Measurements from ENCODE around the gene TTC33. TPM values are rescaled to one million over a fixed set of nuclear protein-coding genes. Genes with fewer than 3 reads are reported as not detected.

Gene TTC33
- total RNA-seq, 4 donors from 2014 or later, result 5.0 to 12.6 (median 7.0) TPM

GRCh38 chr5:40585537-40586267 lies 170.1 kb downstream of the TTC33 start:
- no peak for DNase-seq
- TF ChIP-seq CTCF (IDR thresholded peaks at IDR 0.05) (no peak), POLR2A (IDR thresholded peaks at IDR 0.05) (no peak)
- no peak overlapping the region for H3K27ac ChIP-seq
- WGBS, 2 donors, result 79 to 81% methylated on average over 5 of the region's 5 CpGs
- H3K4me3 ChIP-seq, result no peak overlapping the region
- H3K9me3 ChIP-seq, result no peaks in the 10 kb centered on the region
- no peaks in the 10 kb centered on the region for H3K4me1 ChIP-seq
- intact Hi-C loops (cut with DNase I), result no loop called here
- H3K36me3 ChIP-seq, result no peaks in the 10 kb centered on the region
- no peaks in the 10 kb centered on the region for H3K27me3 ChIP-seq

GRCh38 chr5:40584054-40584453 lies 171.7 kb downstream of the TTC33 start:
- intact Hi-C loops (cut with DNase I), result no loop called here
- WGBS, 2 donors, result 69 to 85% methylated on average over 2 of the region's 2 CpGs
- no peaks in the 10 kb centered on the region for H3K9me3 ChIP-seq
- H3K4me1 ChIP-seq, result no peaks in the 10 kb centered on the region
- no peak overlapping the region for H3K27ac ChIP-seq
- no peak for DNase-seq
- no peaks in the 10 kb centered on the region for H3K27me3 ChIP-seq
- no peak overlapping the region for H3K4me3 ChIP-seq
- no peaks in the 10 kb centered on the region for H3K36me3 ChIP-seq
- TF ChIP-seq CTCF (IDR thresholded peaks at IDR 0.05), result no peak
- TF ChIP-seq POLR2A (IDR thresholded peaks at IDR 0.05), result no peak

GRCh38 chr5:40578501-40579451 lies 177.0 kb downstream of the TTC33 start:
- TF ChIP-seq CTCF (IDR thresholded peaks at IDR 0.05), result no peak
- TF ChIP-seq POLR2A (IDR thresholded peaks at IDR 0.05), result no peak
- Histone ChIP-seq H3K36me3 (no peaks in the 10 kb centered on the region), H3K4me3 (peak overlapping the region in 1 of 4 donors; percentile 8), H3K4me1 (no peaks in the 10 kb centered on the region), H3K27ac (no peak overlapping the region), H3K27me3 (no peaks in the 10 kb centered on the region), H3K9me3 (no peaks in the 10 kb centered on the region)
- DNase-seq, result no peak
- intact Hi-C loops (cut with DNase I), result no loop called here
- WGBS, 2 donors, result 56 to 67% methylated on average over 9 of the region's 9 CpGs

GRCh38 chr5:40577718-40578117 lies 178.0 kb downstream of the TTC33 start:
- Histone ChIP-seq H3K27ac (no peak overlapping the region), H3K4me3 (no peak overlapping the region), H3K36me3 (no peaks in the 10 kb centered on the region), H3K4me1 (no peaks in the 10 kb centered on the region), H3K27me3 (no peaks in the 10 kb centered on the region), H3K9me3 (no peaks in the 10 kb centered on the region)
- TF ChIP-seq POLR2A (IDR thresholded peaks at IDR 0.05), result no peak
- no peak for TF ChIP-seq CTCF (IDR thresholded peaks at IDR 0.05)
- 90 to 94% methylated on average over 3 of the region's 3 CpGs for WGBS, 2 donors
- DNase-seq, result no peak
- intact Hi-C loops (cut with DNase I), result no loop called here

GRCh38 chr5:40575921-40576320 lies 179.8 kb downstream of the TTC33 start:
- intact Hi-C loops (cut with DNase I), result no loop called here
- H3K9me3 ChIP-seq, result no peaks in the 10 kb centered on the region
- H3K36me3 ChIP-seq, result no peaks in the 10 kb centered on the region
- H3K27ac ChIP-seq, result no peak overlapping the region
- DNase-seq, result no peak
- WGBS, 2 donors, result 80 to 84% methylated on average over 3 of the region's 3 CpGs
- H3K4me3 ChIP-seq, result no peak overlapping the region
- no peak for TF ChIP-seq CTCF (IDR thresholded peaks at IDR 0.05)
- TF ChIP-seq POLR2A (IDR thresholded peaks at IDR 0.05), result no peak
- no peaks in the 10 kb centered on the region for H3K4me1 ChIP-seq
- no peaks in the 10 kb centered on the region for H3K27me3 ChIP-seq
